HuH-7 (cell line): Measurements from ENCODE around the gene ACSL3.

Experiments
- DNase-seq: peaks from one replicate; pipeline ENCODE4 v3.0.0; 2011; ENCODE audit warnings: low spot score

Gene ACSL3

GRCh38 chr2:222942561-222942960 is 81.7 kb downstream of the ACSL3 start:
- no peak for DNase-seq

DNA sequence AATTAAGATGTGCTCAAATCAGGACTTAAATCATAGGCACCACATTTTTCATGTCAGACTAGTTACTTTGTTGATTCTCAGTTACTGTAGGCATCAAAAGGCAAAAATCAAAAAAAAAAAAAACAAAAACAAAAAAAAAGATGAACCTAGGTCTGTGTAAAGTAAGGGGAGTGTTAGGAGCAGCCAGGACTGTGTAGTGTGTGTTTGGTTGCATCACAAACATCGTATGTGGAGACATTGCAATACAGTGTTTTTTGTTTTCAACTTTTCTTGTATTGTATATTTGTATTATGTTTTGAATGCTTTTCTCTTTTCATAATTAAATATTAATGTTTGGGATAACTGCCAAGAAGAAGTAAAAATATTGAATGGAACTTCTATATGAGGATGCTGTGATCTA is 82.1 kb downstream of the ACSL3 start:
- no peak for DNase-seq

- DNase-seq = no peak
Measured at GRCh38 chr2:222943820-222944219, 83.0 kb downstream of the ACSL3 start.

- no peak for DNase-seq
Measured at GRCh38 chr2:222944552-222944951, 83.7 kb downstream of the ACSL3 start.

DNA sequence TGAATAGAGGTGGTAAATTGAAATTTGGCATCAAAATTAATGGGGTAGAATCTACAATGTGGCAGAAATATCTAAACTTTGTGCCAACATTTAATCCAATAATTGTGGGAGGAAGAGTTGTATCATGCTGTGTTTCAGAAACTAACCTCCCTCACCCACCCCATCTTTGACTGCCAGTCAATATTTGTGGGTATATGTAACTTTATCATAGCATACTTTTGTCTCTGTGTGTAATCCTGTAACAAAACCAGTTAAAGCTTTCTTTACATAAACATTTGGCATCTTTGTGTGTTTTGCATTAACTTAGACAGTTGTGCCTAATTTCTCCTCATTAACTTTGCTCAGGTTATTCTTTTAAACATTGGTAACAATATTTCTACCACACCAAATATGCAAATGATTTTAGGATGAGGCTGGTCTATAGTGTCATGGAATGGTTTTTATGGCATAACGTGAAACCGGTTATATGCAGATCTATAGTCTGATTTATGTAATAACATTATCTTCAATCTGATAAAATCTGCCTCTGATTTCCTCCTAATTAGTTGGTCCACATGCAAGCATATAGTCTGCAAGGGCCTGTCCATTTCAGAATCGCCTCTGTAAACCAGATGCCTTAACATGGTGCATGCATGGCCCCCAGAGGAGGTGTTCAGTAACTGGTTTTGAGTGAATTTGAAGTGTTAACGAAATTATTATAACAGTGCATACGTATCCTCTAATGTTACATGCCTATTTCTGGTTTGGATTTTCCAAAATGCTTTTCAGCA is 84.3 kb downstream of the ACSL3 start:
- DNase-seq = no peak

- DNase-seq = no peak
Measured at GRCh38 chr2:222945887-222946286, 85.1 kb downstream of the ACSL3 start.

DNA sequence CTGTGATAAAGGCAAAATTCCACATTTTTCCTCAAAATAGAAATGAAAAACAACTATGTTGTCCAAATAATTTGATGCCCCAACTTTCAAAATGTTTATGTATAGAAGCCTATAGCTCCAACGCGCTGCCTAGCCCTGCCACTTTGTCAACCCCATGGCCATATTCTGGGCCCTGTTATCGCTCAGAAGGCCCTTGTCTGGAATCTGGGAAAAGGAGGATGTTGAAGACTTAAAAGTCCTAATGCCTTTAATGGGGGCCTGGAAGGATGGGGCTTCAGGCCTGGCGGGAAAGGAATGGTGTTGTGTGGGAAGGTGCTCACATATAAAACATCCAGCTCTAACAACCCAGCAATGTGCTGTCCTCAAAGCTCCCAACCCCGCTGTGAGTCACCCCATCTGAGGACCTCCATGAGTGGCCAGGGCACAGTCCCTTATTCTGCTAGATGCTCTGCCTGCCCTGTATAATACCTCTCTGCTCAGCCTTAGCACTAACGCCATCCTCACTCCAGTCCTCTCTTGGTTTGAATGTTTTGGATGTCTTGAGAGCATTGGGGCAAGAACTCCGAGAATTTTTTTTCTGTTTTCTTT is 86.0 kb downstream of the ACSL3 start:
- no peak for DNase-seq

- DNase-seq = no peak
Measured at GRCh38 chr2:222949073-222949472, 88.2 kb downstream of the ACSL3 start.

GRCh38 chr2:222949690-222950323 is 89.0 kb downstream of the ACSL3 start:
- DNase-seq = no peak

GRCh38 chr2:222950638-222951285 is 89.9 kb downstream of the ACSL3 start:
- no peak for DNase-seq

DNA sequence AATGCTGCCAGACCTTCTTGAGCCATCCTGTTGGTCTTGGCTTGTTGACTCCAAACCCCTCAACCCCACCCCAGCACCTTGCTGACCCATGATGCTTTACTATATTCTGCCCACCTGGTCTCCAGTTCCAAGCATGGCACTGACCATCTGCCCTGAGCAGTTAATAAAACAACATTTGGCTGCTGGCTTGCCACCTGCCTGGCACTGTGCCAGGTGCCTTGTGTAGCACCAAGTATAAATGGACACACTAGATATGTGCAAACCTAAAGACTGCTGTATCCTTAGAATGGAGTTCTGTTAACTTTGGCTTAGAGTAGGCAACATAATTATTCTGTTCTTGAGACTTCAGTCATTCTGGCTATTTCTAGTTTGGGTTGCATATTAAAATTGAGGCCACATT is 91.4 kb downstream of the ACSL3 start:
- no peak for DNase-seq

GRCh38 chr2:222955008-222955407 is 94.2 kb downstream of the ACSL3 start:
- DNase-seq = no peak

DNA sequence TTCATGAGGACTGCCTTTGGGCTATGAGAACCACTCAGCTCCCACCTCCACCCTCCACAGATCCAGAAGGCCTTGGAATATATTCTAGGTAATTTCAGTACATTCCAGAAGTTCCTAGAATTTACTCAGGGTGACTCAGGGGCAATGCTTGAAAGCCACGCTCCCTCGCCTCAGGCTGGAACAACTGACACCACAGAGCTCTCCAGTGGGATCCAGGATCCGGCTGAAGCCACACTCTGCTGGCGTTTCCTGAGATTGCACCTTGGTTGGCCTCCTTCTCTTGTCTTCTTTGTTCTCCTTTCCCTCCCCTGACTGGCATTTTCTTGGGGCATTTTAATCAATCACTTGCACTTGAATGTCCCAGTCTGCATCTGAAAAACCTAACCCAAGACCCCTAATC is 98.5 kb downstream of the ACSL3 start:
- no peak for DNase-seq

GRCh38 chr2:222960126-222960525 is 99.3 kb downstream of the ACSL3 start:
- no peak for DNase-seq

DNA sequence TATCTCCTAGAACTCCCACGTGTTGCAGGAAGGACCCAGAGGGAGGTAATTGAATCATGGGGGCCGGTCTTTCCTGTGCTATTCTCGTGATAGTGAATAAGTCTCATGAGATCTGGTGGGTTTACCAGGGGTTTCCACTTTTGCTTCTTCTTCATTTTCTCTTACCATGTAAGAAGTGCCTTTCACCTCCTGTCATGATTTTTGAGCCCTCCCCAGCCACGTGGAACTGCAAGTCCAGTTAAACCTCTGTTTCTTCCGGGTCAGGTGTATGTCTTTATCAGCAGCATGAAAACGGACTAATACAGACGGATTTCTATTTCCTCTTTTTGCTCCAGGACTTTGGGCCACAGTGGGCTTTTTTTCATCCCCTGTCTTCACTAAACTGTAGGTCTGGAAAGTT is 102.8 kb downstream of the ACSL3 start:
- no peak for DNase-seq

DNA sequence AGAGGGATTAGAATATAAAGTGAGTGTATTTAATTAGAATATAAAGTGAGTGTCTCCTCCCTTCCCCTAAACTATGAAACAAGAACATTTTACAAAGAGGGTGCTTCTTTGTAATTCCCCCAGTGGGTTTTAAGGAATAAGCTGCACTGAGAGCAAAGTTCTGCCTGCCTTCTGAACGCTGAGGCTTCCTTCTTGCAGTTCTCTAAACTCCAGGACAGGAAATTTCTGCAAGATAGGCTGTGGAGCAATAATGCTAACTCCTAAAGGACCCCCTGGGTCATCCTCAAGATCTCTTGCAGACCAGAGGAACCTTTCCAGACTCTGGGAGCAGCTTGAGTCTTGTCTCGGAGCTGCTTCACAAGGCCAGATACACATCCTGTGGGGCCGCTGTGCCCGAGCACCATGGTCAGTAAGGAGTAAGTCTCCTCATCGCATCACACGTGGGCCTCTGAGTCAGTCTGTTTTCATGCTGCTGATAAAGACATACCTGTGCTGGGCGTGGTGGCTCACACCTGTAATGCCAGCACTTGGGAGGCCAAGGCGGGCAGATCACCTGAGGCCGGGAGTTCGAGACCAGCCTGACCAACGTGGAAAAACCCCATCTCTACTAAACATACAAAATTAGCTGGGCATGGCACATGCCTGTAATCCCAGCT is 103.7 kb downstream of the ACSL3 start:
- DNase-seq = no peak

GRCh38 chr2:222965555-222965954 is 104.7 kb downstream of the ACSL3 start:
- no peak for DNase-seq

DNA sequence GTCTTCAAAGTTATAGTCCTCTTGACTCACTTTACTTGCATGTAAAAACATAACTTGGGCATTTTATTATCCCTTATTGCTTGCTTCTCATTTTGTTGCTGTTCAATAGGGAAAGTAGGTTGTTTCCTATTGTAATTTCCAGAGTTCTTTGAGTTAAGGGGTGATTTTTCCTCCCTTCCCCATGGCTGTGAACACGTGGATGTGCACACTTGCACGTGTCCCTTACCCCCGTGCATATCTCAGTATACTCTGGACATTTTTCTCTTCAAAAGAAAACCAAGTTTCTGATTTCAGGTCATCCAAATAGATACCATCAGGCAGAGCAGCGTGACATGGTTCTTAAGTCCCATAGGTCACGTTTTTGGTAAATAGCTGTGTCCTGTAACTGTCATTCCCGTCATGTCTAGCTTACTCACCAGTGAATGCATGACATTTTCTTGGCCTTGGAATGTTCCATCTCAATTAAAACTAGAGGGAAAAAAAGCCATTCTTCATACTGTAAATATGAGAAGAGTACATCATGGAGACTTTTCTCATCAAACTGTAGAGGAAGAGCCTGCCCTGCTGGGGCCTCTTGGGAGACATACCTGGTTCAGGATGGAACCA is 107.8 kb downstream of the ACSL3 start:
- DNase-seq = no peak

DNA sequence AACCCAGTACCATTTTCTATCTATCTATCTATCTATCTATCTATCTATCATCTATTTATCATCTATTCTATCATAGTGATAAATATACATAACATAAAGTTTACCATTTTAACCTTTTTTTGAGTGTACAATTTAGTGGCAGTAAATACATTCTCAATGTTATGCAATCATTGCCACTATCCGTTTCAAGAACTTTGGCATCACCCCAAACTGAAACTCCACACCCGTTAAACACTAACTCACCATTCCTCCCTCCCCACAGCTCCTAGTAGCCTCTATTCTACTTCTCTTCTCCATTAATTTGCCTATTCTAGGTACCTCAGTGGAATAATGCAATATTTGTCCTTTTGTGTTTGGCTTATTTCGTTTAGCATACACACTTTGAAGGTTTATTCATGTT is 108.7 kb downstream of the ACSL3 start:
- DNase-seq = no peak

DNA sequence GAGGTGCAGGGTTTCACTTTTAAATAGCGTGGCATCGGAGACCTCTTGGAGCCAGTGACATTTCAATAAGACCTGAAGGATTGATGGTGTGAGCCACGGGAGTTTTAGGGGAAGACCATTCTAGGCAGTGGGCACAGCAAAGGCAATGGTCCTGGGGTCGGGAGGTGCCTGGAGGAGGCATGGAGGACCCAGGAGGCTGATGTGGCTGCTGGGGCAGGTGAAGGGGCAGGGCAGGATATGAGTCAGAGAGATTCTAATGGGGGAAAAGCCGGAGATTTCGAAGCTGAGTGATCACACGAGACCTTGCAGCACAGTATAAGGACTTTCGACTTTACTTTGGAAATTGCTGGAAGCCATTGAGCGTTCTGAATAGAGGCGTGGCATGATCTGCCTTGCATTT is 111.6 kb downstream of the ACSL3 start:
- no peak for DNase-seq

DNA sequence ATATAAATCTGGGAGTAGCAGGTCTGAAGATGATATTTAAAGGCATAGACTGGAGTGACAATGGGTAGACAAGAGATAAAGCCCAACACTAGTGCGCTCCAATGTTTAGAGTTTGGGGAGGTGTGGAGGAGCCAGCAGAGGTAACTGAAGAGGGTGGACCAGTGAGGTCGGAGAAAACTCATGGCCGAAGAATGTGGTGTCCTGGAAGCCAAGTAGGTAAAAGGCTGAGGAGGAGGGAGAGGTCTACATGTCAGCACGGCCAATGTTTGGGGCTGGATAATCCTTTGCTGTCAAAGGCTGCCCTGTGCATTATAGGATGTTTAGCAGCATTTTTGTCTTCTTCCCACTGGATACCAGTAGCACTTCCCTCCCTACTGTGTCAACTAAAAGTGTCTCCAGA is 112.4 kb downstream of the ACSL3 start:
- DNase-seq = no peak

GRCh38 chr2:222973733-222974132 is 112.9 kb downstream of the ACSL3 start:
- DNase-seq = no peak
